K562 treated with DMSO at 1 percent for 4 hours (cell line): ENCODE data around the gene PRR23C. TPM values are rescaled to one million over a fixed set of nuclear protein-coding genes. Genes with fewer than 3 reads are reported as not detected.

Experiments used
- total RNA-seq: library from RNA; unstranded; fragments of 300-600 nt; gene quantifications from 2 replicates; pipeline ENCODE4 v1.2.3, GENCODE V29; 2022; ENCODE audit not compliant: insufficient read depth

Gene PRR23C
- total RNA-seq: not detected in 2 replicates

GRCh38 chr3:139044366-139045210 lies at the start of gene PRR23C:
Gene PRR23C (minus strand): TSS chr3:139044892. CDS start chr3:139044620, 272 bp downstream.

GRCh38 chr3:139020868-139021234 lies 23.8 kb downstream of the PRR23C start, which contains the start of gene PRR23B:
Gene PRR23B (minus strand): TSS chr3:139020926. CDS start chr3:139020661, 265 bp downstream.

DNA sequence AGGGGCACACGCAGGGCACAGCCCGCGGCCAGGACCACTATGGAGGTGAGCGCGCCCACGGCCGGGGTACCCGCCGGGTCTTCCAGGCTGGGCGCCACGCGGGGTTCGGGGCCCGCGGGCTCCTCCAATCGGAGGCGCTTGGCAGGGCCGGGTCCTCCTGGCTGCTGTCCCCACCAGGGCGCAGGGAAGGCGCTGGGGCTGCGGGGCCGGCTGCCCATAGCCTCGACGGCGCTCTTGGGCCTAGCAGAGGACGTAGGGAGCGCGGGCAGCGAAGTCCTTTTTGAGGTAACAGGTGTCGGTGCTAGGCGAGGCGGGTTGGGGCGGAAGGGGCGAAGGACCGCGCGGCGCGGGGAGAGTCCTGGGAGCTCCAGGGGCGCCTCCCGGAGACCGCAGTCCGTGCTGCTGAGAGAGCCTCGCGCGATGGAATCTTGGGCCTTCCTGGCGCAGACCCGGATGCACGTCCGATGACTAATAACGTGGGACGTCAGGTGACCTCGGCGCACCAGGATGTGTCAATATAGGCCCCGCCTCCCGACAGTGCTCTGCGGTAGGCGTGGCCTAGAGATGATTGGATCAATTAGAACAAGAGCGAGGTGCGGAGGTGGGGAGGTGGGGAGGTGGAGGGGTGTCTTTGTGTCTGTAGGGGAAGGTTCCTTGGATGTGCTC lies 38.5 kb downstream of the PRR23C start, which contains the start of gene PRR23A:
PRR23A (minus strand) TSS at position 218 of the 666 bp plus-strand sequence; CDS start at position 218, 0 bp downstream.

Other genes with a start within 250 kb of the PRR23C start
- gene PIK3CB, start 210.0 kb downstream of the PRR23C start, total RNA-seq: 31.0 and 39.2 TPM in 2 replicates
- gene FOXL2, start 97.8 kb downstream of the PRR23C start, total RNA-seq: 24.2 and 29.3 TPM in 2 replicates
- gene FOXL2NB, start 97.7 kb downstream of the PRR23C start, total RNA-seq: 5.5 and 11.0 TPM in 2 replicates
- not detected in 2 replicates for gene PRR23A, start 38.6 kb downstream of the PRR23C start, total RNA-seq
- not detected in 2 replicates for gene PRR23B, start 24.0 kb downstream of the PRR23C start, total RNA-seq